Uterus (tissue), 2 donors: ENCODE measurements around the gene DMXL1.

Experiments used
- CTCF ChIP-seq, 4 experiments: fragments of 200-600 bp in 2 of 4; fragments of 450-650 bp in 2 of 4; sonication (generic) in 2 of 4; IDR thresholded peaks; one replicate each; pipeline ENCODE4 v1.5.1; 2016 to 2019; ENCODE audit warnings: antibody characterized with exemption in 4 of 4, mild to moderate bottlenecking in 2 of 4, moderate library complexity in 1 of 4
- POLR2A ChIP-seq, 2 donors: fragments of 450-650 bp; IDR thresholded peaks; one replicate each; pipeline ENCODE4 v1.6.1; 2016; ENCODE audit warnings: antibody characterized with exemption in 2 of 2, mild to moderate bottlenecking in 1 of 2, moderate library complexity in 1 of 2

GRCh38 chr5:119263639-119264038 lies 192.8 kb downstream of the DMXL1 start:
- TF ChIP-seq CTCF (IDR thresholded peaks at IDR 0.05), result no peak
- TF ChIP-seq POLR2A (IDR thresholded peaks at IDR 0.05), result no peak
